Tibial nerve (tissue), 4 donors: ENCODE measurements around the gene MAN2B1.

Experiments used
- EP300 ChIP-seq, 2 donors: sonication (generic); formaldehyde crosslinking; IDR thresholded peaks; one replicate each; pipeline ENCODE4 v1.6.1; 2017; ENCODE audit warnings: antibody characterized with exemption in 2 of 2, mild to moderate bottlenecking in 1 of 2
- POLR2A ChIP-seq, 2 donors: fragments of 450-650 bp; IDR thresholded peaks; one replicate each; pipeline ENCODE4 v1.6.1; 2017; ENCODE audit warnings: antibody characterized with exemption in 2 of 2, mild to moderate bottlenecking in 2 of 2, moderate library complexity in 2 of 2
- TF ChIP-seq, protein P1 (sequence below), 5 experiments: fragments of 200-600 bp in 3 of 5; fragments of 450-650 bp in 2 of 5; sonication (generic) in 3 of 5; IDR thresholded peaks; one replicate each; pipeline ENCODE4 v1.5.1; 2016 to 2019; ENCODE audit warnings: antibody characterized with exemption in 5 of 5, mild to moderate bottlenecking in 3 of 5, moderate library complexity in 2 of 5

GRCh38 chr19:12676384-12676792, 9.8 kb upstream of the MAN2B1 start:
- TF ChIP-seq, protein P1, sequence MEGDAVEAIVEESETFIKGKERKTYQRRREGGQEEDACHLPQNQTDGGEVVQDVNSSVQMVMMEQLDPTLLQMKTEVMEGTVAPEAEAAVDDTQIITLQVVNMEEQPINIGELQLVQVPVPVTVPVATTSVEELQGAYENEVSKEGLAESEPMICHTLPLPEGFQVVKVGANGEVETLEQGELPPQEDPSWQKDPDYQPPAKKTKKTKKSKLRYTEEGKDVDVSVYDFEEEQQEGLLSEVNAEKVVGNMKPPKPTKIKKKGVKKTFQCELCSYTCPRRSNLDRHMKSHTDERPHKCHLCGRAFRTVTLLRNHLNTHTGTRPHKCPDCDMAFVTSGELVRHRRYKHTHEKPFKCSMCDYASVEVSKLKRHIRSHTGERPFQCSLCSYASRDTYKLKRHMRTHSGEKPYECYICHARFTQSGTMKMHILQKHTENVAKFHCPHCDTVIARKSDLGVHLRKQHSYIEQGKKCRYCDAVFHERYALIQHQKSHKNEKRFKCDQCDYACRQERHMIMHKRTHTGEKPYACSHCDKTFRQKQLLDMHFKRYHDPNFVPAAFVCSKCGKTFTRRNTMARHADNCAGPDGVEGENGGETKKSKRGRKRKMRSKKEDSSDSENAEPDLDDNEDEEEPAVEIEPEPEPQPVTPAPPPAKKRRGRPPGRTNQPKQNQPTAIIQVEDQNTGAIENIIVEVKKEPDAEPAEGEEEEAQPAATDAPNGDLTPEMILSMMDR (IDR thresholded peaks at IDR 0.05), result peak; percentile 76 to 86 (median 79)
- TF ChIP-seq EP300 (IDR thresholded peaks at IDR 0.05) (no peak), POLR2A (IDR thresholded peaks at IDR 0.05) (no peak)
